GM12873 (cell line): Measurements from ENCODE around the gene ALPG.

ENCODE experiments used
- CTCF ChIP-seq: IDR thresholded peaks from 2 replicates; pipeline ENCODE4 v1.5.1; 2012; ENCODE audit warnings: low read depth, mild to moderate bottlenecking, moderate library complexity, low read length, control low read depth; ENCODE audit not compliant: insufficient read depth; ENCODE audit errors: missing control alignments

ALPG gene

GRCh38 chr2:232393556-232393955, 13.1 kb upstream of the ALPG start:
- TF ChIP-seq CTCF, result no peak

- TF ChIP-seq CTCF, result no peak
Measured at GRCh38 chr2:232395586-232395985, 11.1 kb upstream of the ALPG start.

- no peak for TF ChIP-seq CTCF
Measured at GRCh38 chr2:232396683-232397082, 10.0 kb upstream of the ALPG start.

GRCh38 chr2:232398293-232399034, 8.2 kb upstream of the ALPG start:
- no peak for TF ChIP-seq CTCF

GRCh38 chr2:232400256-232401015, 6.2 kb upstream of the ALPG start:
- TF ChIP-seq CTCF, result no peak

- TF ChIP-seq CTCF, result no peak
Measured at GRCh38 chr2:232402518-232402917, 4.1 kb upstream of the ALPG start.

GRCh38 chr2:232405943-232406510, 617 bp upstream of the ALPG start:
- TF ChIP-seq CTCF, result no peak
